HG03139 (cell line): ENCODE data around the gene RNPEP.
"Not testable (repeated sequence)": the region's sequence is repeated elsewhere in the genome, so short reads cannot be mapped to it uniquely, and the experiment has no call there.

Experiments
- ATAC-seq: cut with Tn5 transposase; IDR thresholded peaks from one replicate; pipeline ENCODE4 v1.9.1; 2021; ENCODE audit not compliant: unreplicated experiment

RNPEP gene

GRCh38 chr1:202010180-202011015, 27.9 kb downstream of the RNPEP start, which contains the start of gene ELF3:
Gene ELF3, plus strand, starts transcription at chr1:202010587. Its CDS starts 550 bp downstream, at chr1:202011137.
- peak; percentile 80 for ATAC-seq

GRCh38 chr1:202011994-202012393, 29.5 kb downstream of the RNPEP start:
- ATAC-seq: no peak

GRCh38 chr1:202012544-202013478, 30.4 kb downstream of the RNPEP start:
- no peak for ATAC-seq

DNA sequence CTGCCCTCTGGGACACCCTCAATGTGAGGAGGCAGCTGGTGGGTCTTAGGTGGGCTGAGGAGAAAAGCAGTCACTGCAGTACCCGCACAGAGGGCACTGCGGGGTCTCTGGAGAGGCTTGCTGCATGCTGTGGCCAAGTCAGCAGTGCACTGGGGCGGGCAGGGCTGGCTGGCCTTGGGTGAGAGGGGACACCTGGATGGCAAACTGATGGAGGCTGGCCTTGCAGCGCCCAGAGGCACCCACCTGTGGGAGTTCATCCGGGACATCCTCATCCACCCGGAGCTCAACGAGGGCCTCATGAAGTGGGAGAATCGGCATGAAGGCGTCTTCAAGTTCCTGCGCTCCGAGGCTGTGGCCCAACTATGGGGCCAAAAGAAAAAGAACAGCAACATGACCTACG, 31.2 kb downstream of the RNPEP start:
- ATAC-seq: no peak

GRCh38 chr1:202014060-202014459, 31.6 kb downstream of the RNPEP start:
- no peak for ATAC-seq

GRCh38 chr1:202014915-202015661, 32.6 kb downstream of the RNPEP start:
- ATAC-seq: no peak

DNA sequence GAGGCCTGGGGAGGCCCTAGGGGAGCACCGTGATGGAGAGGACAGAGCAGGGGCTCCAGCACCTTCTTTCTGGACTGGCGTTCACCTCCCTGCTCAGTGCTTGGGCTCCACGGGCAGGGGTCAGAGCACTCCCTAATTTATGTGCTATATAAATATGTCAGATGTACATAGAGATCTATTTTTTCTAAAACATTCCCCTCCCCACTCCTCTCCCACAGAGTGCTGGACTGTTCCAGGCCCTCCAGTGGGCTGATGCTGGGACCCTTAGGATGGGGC, 33.2 kb downstream of the RNPEP start:
- ATAC-seq: no peak

DNA sequence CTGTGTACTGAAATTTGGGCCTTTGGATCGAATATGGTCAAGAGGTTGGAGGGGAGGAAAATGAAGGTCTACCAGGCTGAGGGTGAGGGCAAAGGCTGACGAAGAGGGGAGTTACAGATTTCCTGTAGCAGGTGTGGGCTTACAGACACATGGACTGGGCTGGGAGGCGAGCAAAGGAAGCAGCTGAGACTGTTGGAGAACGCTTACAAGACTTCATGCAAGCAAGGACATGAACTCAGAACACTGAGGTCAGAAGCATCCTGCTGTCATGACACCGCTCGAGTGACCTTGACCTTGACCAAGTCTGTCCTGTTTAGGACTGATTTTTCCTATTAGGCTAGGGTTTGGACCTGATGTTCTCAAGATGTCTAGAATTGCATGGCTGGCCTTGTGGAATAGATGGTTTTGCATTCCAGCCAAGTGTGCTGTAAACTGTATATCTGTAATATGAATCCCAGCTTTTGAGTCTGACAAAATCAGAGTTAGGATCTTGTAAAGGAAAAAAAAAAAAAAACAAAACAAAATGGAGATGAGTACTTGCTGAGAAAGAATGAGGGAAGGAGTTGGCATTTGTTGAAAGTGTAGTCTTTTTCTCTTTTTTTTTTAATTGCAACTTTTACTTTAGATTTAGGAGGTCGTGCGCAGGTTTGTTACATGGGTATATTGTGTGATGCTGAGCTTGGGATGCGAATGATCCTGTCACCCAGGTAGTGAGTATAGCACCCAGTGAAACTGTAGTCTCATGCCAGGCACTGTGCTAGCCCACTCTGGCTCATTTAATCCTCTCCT, 33.8 kb downstream of the RNPEP start:
- ATAC-seq: no peak

- ATAC-seq: no peak
These were observed 34.6 kb downstream of the RNPEP start for GRCh38 chr1:202016811-202017748.

DNA sequence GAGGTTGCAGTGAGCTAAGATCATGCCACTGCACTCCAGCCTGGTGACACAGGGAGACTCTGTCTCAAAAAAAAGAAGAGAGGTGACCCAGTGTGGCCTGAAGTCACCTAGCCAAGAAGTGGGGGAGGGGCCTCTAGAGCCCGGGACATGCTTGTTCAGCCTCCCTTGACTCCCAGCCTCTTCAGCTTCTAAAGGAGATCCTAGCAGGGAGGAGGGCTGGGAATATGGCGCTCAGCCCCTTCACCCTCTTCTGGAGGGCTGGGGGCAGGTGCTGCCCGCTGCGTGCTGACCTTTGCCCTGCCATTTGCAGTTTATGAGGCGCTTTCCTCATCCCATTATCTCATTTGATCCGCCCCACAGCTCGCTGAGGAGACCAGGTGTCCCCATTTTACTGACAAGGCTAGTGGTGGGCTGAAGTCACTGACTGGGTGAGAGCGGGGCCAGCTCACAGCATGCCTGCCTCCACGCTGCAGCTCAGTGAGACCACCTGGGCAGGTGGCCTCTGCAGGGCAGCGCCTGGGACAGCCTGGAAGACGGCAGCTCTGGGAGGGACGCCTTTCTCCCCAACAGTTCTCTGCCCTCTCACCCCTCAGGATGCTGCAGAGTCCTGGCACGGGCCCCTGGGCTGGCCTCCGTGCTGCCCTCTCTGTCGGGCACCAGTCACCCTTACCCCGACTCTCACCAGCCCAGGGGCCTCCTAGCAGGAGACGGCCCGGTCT, 35.5 kb downstream of the RNPEP start:
- no peak for ATAC-seq

DNA sequence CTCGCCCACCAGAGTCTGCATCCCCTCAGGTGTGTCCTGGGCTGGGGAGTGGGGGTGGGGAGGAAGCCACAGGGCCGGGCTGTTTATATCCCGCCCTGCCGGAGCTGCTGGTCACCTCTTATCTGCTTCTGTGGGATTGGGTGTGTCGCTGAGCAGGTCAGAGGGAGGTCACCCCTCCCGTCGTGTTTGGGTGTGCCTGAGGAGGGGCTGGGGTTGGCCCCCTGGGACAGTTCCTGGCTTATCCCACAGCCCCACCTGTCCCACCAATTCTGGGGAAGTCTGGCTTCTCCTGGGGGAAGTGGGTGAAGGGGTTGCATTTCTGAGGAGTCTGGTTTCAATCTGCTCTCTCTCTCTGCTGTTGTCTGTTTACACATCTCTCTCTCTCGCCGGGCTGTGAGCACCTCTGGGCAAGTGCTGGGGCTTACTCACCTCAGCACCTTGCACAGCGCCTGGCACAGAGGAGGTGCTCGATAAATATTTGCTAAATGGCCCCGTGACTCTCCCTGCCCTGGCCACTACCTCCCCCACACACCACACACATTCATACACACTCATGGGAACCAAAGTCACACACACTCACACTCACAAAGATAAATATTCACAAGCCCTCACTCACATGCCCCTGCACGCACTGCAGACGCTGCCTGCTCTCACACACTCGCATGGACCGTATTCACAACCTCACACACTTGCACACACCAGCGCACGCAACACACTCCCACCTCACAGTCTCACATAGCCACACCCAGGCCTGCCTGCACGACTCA, 36.2 kb downstream of the RNPEP start:
- ATAC-seq: no peak

GRCh38 chr1:202019235-202019558, 36.7 kb downstream of the RNPEP start:
- not testable (repeated sequence) for ATAC-seq

DNA sequence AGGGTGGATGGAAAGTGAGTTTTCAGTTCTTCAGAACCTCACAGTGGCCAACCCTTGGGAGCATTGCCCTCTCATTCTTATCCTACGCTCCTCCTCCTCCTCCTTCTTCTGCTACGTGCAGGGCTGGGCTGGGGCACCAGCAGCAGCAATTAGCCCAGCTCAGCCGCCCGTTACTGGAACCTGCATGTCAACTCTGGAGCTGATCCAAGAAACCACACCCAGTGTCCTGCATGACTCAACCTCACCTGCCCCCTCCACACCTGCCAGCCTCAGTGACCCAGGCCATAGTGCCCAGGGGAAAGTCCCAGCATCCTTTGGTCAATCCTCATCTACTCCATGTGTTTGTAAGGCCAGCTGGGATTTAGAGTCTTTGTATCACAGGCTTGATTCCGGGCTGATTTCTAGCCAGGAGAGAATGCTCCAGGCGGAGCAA, 40.6 kb downstream of the RNPEP start:
- no peak for ATAC-seq

DNA sequence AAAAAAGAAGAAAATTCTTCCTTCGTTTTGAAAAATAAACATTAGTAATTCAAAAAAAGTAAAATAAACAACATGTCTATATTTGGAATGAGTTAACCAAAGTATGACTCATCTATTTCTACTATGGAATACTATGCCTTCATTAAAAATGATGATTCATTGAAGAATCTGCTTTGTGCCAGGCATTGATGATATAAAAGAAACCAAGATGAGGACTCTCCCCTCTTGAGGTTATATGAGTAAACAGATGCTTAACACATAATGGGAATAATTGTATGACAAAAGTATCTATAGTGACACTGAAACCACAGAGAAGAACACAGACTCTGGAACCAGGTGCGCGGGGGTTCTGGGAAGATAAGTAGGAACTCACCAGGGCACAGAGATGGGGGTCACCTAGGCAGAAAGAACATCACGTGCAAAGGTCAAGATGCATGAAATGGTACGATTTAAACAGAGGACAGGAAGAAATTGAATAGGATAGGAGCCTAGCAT, 46.8 kb downstream of the RNPEP start:
- no peak for ATAC-seq

DNA sequence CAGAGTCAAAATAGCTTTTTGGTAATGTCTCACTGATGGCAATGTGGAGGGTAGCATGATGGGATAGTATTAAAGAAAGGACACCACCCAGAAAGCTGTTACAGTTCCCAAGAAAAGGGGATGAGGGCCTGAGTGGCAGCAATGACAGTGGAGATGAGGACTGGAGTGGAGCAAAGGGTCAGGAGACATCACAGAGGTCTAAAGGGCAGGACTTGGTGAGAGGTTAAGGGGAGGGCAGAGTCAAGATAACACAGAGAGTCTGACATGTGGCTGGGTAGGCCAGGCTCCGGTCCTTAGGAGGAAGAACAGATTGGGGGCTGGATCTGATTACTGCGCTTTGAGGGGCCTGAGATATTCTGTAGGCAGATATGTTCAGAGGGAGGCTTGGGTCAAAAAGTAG, 47.3 kb downstream of the RNPEP start:
- ATAC-seq: no peak

DNA sequence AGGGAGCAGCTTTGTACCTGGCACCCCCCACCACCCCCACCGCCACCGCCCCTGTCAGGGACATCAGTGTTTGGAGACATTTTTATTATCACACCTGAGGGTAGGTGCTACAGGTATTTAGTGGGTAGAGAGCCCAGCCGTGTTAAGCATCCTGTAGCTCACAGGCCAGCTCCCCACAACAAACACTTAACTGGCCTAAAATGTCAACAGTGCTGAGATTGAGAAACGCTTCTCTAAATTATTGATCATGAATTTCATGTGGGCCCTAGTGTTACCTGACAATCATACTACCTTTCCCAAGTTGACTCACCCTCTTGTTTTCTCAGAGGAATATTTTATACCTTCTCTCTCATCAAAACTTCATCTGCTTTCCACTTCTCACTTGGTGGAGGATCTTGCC, 49.3 kb downstream of the RNPEP start:
- ATAC-seq: no peak

DNA sequence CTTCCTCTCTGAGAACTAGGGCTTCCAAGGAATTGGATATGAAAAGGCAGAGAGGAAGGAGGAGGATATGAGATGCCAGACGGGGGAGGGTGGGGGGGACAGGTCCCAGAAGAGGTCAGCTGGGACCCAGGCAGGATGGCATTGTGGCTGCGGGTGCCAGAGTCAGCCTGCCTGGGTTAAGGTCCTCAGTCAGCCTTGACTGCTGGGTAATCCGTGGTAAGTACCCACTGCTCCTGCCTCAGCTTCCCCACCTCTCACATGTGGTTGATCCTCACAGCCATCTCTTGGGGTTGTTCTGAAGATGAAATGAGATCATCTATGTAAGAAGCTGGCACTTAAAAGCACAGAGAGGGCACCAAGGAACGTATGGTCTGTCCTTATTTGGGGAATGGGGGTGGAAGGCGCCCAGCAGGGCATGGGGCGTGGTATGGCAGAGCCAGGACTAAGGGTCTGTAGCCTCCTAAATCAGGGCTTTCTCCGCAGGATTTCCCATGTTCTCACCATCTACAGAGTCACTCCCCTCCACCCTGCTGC, 51.8 kb downstream of the RNPEP start:
- ATAC-seq: no peak
